SU-DHL-6 (cell line): ENCODE results near the gene WNT7A.

Experiments used
- EZH2phosphoT487 ChIP-seq: fragments of 200-600 bp; sonication (generic), shearing (Covaris generic); conservative IDR thresholded peaks from 2 replicates; pipeline ENCODE4 v1.6.1; 2018; ENCODE audit warnings: mild to moderate bottlenecking, antibody characterized with exemption, low read length, moderate library complexity, mixed read lengths
- TF ChIP-seq, protein P1 (sequence below): fragments of 200-600 bp; sonication (generic); IDR thresholded peaks from one replicate; pipeline ENCODE4 v1.5.1; 2017; ENCODE audit warnings: antibody characterized with exemption, mild to moderate bottlenecking, low read length, moderate library complexity; ENCODE audit not compliant: insufficient read depth, poor library complexity, severe bottlenecking

GRCh38 chr3:13895155-13896105 lies 15.6 kb upstream of the WNT7A start:
- TF ChIP-seq, protein P1, sequence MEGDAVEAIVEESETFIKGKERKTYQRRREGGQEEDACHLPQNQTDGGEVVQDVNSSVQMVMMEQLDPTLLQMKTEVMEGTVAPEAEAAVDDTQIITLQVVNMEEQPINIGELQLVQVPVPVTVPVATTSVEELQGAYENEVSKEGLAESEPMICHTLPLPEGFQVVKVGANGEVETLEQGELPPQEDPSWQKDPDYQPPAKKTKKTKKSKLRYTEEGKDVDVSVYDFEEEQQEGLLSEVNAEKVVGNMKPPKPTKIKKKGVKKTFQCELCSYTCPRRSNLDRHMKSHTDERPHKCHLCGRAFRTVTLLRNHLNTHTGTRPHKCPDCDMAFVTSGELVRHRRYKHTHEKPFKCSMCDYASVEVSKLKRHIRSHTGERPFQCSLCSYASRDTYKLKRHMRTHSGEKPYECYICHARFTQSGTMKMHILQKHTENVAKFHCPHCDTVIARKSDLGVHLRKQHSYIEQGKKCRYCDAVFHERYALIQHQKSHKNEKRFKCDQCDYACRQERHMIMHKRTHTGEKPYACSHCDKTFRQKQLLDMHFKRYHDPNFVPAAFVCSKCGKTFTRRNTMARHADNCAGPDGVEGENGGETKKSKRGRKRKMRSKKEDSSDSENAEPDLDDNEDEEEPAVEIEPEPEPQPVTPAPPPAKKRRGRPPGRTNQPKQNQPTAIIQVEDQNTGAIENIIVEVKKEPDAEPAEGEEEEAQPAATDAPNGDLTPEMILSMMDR, result no peak
- no peak for TF ChIP-seq EZH2phosphoT487
